Large intestine (tissue), 12 donors: ENCODE data around the gene KRTAP9-1. TPM values are rescaled to one million over a fixed set of nuclear protein-coding genes. Genes with fewer than 3 reads are reported as not detected.
"Not testable (repeated sequence)": the region's sequence is repeated elsewhere in the genome, so short reads cannot be mapped to it uniquely, and the experiment has no call there.

ENCODE experiments used
- DNase-seq, 2 donors: peaks; one replicate each; pipeline versions ENCODE4 v3.0.0 to v3.0.0-alpha.2; 2013
- H3K27ac ChIP-seq: one replicate; pipeline ENCODE4 v1.5.1; 2013; ENCODE audit warnings: low read length
- H3K27me3 ChIP-seq: 2 replicates; pipeline ENCODE4 v1.6.1; 2013; ENCODE audit warnings: low read length; ENCODE audit not compliant: control insufficient read depth, insufficient read depth
- H3K36me3 ChIP-seq: 2 replicates; pipeline ENCODE4 v1.6.1; 2013; ENCODE audit warnings: low read length; ENCODE audit not compliant: control insufficient read depth, insufficient read depth
- H3K4me1 ChIP-seq: one replicate; pipeline ENCODE4 v1.6.1; 2013; ENCODE audit warnings: low read length; ENCODE audit not compliant: control insufficient read depth, insufficient read depth
- H3K4me3 ChIP-seq: one replicate; pipeline ENCODE4 v1.5.1; 2013; ENCODE audit warnings: low read length
- H3K9me3 ChIP-seq: one replicate; pipeline ENCODE4 v1.6.1; 2013; ENCODE audit warnings: mild to moderate bottlenecking, low read depth, low read length, moderate library complexity; ENCODE audit not compliant: control insufficient read depth
- WGBS: methylation state at CpG from one replicate; pipeline ENCODE4 v1.1.5; 2013; ENCODE audit warnings: low lambda C conversion rate; ENCODE audit not compliant: insufficient coverage; 5-methylcytosine and 5-hydroxymethylcytosine counted together
- long read RNA-seq, 11 donors: transcript quantifications; one replicate each; lab custom pipeline, GENCODE V29; 2026
- polyA plus RNA-seq: library from polyadenylated mRNA; unstranded; fragments of 120-200 nt; gene quantifications from one replicate; pipeline ENCODE4 v1.2.1, GENCODE V29; 2013

KRTAP9-1 gene, protein sequence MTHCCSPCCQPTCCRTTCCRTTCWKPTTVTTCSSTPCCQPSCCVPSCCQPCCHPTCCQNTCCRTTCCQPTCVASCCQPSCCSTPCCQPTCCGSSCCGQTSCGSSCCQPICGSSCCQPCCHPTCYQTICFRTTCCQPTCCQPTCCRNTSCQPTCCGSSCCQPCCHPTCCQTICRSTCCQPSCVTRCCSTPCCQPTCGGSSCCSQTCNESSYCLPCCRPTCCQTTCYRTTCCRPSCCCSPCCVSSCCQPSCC
- polyA plus RNA-seq = not detected
- long read RNA-seq, donor 1 = 0 reads
- long read RNA-seq, donor 2 = 0 reads
- long read RNA-seq, donor 3 = 0 reads
- long read RNA-seq, donor 4 = 0 reads
- long read RNA-seq, donor 5 = 0 reads
- long read RNA-seq, donor 6 = 0 reads
- long read RNA-seq, donor 7 = 0 reads
- long read RNA-seq, donor 8 = 0 reads
- long read RNA-seq, donor 9 = 0 reads
- long read RNA-seq, donor 10 = 0 reads
- long read RNA-seq, donor 11 = 0 reads

DNA sequence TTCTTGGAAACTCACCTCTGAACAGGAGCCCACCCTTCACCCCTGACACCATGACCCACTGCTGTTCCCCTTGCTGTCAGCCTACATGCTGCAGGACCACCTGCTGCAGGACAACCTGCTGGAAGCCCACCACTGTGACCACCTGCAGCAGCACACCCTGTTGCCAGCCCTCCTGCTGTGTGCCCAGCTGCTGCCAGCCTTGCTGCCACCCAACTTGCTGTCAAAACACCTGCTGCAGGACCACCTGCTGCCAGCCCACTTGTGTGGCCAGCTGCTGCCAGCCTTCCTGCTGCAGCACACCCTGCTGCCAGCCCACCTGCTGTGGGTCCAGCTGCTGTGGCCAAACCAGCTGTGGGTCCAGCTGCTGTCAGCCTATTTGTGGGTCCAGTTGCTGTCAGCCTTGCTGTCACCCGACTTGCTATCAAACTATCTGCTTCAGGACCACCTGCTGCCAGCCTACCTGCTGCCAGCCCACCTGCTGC lies at the start of gene KRTAP9-1:
Gene KRTAP9-1 (plus strand): TSS at position 51 of the 482 bp plus-strand sequence. CDS start 0 bp downstream, at position 51.
- H3K4me3 ChIP-seq, DNase-seq, H3K4me1 ChIP-seq, H3K9me3 ChIP-seq, H3K27ac ChIP-seq, H3K36me3 ChIP-seq: not testable (repeated sequence)
- WGBS = no CpG with 5 or more reads among the region's 1 CpG
- H3K27me3 ChIP-seq = peaks cover 31% of the 10 kb centered on the region

DNA sequence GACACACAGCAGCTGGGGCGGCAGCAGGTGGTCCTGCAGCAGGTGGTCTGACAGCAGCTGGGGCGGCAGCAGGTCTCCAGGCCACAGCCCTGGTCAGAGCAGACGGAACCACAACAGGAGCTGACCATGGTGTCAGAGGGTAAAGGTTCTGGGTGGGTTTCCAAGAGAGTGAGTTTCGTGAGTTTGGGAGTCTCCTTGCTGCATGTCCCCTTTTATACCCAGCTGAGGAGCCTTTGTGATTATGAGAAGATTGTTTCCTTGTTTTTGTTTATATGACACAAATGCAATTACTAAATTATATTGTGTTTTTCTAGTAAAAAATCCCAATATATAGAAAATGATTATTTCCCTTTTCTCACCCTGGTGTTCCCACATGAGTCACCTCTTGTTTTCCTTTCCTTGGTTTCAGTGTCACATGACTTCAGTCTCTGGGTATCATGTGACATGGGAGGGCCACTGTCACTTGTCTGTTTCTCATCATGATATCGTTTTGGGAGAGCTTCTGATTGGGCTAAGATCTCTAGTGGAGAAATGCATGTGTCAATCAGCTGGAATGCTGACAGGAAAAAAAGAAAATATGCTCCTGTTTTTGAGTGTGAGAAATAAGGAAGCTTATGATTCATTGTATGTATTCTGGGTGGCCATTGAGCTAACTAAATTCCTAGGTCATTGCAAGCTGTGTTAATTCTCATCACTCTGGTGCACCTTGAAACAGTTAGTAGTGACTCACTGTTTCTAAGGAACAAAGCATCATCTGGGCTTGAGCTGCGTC lies 49.1 kb upstream of the KRTAP9-1 start, which contains the start of gene KRTAP4-6:
Gene KRTAP4-6 (minus strand): TSS at position 185 of the 772 bp plus-strand sequence. CDS start 57 bp downstream, at position 128.
- no peak within 1 kb of the TSS for H3K4me3 ChIP-seq
- no peak within 1 kb of the TSS for H3K27ac ChIP-seq
- no peaks in the 10 kb centered on the region for H3K36me3 ChIP-seq
- WGBS = 100% methylated on average over 1 of the region's 6 CpGs
- no peaks in the 10 kb centered on the region for H3K27me3 ChIP-seq
- no peaks in the 10 kb centered on the region for H3K4me1 ChIP-seq
- DNase-seq = no peak
- peaks cover 18% of the 10 kb centered on the region for H3K9me3 ChIP-seq

DNA sequence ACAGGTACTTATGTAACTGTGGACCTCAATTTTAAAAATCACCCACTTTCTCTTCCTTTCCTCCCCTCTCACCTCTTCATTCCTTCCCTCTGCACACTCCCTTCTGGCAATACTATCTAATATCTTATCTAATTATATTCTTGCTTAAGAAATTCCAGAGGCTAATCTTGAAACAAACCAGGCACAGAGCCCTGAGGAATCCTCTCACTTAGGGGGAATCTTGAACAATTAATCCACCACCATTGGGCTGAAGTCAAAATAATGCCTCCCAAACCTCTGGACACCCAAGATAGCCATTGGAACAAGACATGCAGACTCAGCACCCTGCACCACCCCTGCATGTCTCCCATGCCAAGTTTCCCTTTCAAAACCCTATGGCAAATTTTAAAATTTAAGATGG lies 48.3 kb upstream of the KRTAP9-1 start:
- no peak overlapping the region for H3K27ac ChIP-seq
- H3K4me1 ChIP-seq = no peaks in the 10 kb centered on the region

DNA sequence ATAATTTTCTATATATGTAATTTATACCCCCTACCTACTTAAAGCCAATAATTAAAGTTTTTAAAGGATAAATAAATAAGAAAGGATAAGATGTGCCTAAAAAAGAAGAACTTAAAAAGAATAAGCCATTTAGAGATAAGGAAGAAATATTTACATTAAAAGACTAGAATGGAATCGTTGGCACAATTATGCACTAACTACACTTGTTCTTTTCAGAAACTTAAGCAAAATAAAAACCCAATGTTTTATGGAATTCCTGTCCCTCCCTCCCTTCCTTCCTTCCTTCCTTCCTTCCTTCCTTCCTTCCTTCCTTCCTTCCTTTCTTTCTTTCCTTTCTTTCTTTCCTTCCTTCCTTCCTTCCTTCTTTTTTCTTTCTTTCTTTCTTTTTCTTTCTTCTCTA lies 44.8 kb upstream of the KRTAP9-1 start:
- H3K27ac ChIP-seq = no peak overlapping the region
- 100% methylated on average over 1 of the region's 1 CpG for WGBS
- H3K4me3 ChIP-seq = no peak overlapping the region
- H3K36me3 ChIP-seq = no peaks in the 10 kb centered on the region
- H3K27me3 ChIP-seq = peaks cover 3% of the 10 kb centered on the region
- no peaks in the 10 kb centered on the region for H3K4me1 ChIP-seq
- DNase-seq = no peak
- H3K9me3 ChIP-seq = peaks cover 16% of the 10 kb centered on the region

More for the DNA sequence above, 48.3 kb upstream of the KRTAP9-1 start:
- Histone ChIP-seq H3K36me3 (no peaks in the 10 kb centered on the region), H3K4me3 (no peak overlapping the region), H3K9me3 (peaks cover 18% of the 10 kb centered on the region), H3K27me3 (no peaks in the 10 kb centered on the region)
- no peak for DNase-seq

DNA sequence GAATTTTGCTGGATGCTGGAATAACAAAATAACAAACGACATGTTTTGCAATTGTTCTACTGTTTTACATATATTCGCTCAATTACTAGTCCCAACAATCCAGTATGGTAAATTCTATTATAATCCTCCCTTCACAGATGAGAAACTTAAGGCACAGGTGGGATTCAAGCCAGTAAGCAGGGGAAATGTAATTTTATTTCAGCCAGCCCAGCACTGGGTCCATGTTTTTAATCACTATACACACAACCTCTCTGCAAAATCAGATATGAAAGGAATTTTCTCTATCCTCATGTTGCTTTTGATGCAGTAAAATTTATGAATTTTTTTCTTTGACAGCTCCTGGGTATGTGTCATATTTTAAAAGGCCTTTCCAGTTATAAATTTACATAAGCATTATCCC lies 44.4 kb upstream of the KRTAP9-1 start:
- WGBS = 80% methylated on average over 2 of the region's 2 CpGs
- peaks cover 3% of the 10 kb centered on the region for H3K27me3 ChIP-seq
- H3K36me3 ChIP-seq = no peaks in the 10 kb centered on the region
- H3K4me1 ChIP-seq = no peaks in the 10 kb centered on the region
- no peak for DNase-seq
- H3K9me3 ChIP-seq = peaks cover 11% of the 10 kb centered on the region
- no peak overlapping the region for H3K27ac ChIP-seq
- no peak overlapping the region for H3K4me3 ChIP-seq

DNA sequence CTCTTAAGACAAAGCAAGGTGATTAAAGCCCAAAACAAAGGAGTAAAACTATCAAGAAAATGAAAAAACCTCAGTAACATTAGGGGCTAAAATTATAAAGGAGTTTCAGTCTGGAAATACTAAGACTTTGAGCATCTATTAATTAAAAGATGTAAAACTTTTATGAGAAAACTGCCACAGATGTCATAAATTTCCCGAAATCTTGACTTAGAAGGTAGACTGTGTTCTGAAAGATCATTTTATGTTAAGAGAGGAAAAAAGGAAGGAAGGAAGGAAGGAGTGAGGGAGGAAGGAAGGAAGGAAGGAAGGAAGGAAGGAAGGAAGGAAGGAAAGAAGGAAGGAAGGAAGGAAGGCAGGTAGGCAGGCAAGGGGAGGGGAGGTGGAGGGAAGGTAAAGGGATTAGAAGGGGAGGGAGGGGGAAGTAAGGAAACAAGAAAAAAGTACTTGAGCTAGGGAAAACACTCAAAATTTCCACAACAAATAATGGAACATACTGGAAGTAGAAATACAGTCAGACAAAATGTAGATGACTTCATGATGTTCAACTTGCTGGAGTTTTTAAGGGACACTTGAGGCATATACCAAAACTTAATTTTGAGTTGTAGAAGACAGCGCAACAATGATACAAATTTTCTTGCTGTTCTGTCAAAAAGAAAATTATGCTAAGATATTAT lies 42.0 kb upstream of the KRTAP9-1 start:
- no peak overlapping the region for H3K4me3 ChIP-seq
- H3K27ac ChIP-seq = no peak overlapping the region
- H3K27me3 ChIP-seq = peaks cover 3% of the 10 kb centered on the region
- no peak for DNase-seq
- no peaks in the 10 kb centered on the region for H3K36me3 ChIP-seq
- 95% methylated on average over 2 of the region's 2 CpGs for WGBS
- H3K4me1 ChIP-seq = no peaks in the 10 kb centered on the region
- peaks cover 10% of the 10 kb centered on the region for H3K9me3 ChIP-seq

DNA sequence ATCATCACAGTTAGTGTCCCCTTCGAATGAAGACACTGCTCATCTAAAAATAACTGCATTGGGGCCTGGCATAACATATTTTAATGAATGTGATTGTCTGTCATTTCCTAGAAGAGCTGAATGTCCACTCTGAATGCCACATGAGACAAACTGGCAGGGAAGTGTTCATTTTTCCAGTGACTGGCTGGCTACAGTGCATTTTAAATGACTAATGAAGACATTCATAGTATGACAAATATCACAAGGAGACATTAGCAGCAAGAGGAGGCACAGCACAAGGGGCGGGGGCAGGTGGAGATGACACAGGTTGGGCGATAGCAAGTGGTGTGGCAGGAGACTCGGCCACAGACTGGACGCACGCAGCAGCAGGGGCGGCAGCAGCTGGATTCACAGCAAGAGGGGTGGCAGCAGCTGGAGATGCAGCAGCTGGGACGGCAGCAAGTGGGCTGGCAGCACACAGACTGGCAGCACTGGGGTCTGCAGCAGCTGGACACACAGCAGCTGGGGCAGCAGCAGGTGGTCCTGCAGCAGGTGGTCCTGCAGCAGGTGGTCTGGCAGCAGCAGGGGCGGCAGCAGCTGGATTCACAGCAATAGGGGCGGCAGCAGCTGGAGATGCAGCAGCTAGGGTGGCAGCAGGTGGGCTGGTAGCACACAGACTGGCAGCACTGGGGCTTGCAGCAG lies 40.6 kb upstream of the KRTAP9-1 start:
- not testable (repeated sequence) for H3K36me3 ChIP-seq, H3K4me3 ChIP-seq, H3K9me3 ChIP-seq, H3K27ac ChIP-seq, DNase-seq, H3K27me3 ChIP-seq, H3K4me1 ChIP-seq
- WGBS = no CpG with 5 or more reads among the region's 10 CpGs

DNA sequence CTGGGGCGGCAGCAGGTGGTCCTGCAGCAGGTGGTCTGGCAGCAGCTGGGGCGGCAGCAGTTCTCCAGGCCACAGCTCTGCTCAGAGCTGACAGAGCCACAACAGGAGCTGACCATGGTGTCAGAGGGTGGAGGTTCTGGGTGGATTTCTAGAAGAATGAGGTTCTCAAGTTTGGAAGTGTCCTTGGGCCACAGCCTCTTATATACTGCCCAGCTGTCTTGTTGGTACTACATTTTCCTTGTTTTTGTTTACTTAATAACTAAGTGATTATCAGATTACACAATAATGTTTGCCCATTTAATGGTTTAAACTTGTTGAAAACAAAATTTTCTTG lies 40.1 kb upstream of the KRTAP9-1 start, which contains the start of gene KRTAP4-5:
Gene KRTAP4-5 (minus strand): TSS at position 174 of the 334 bp plus-strand sequence. CDS start 58 bp downstream, at position 116.
- peaks cover 3% of the 10 kb centered on the region for H3K9me3 ChIP-seq
- no CpG with 5 or more reads among the region's 2 CpGs for WGBS
- no peak within 1 kb of the TSS for H3K27ac ChIP-seq

DNA sequence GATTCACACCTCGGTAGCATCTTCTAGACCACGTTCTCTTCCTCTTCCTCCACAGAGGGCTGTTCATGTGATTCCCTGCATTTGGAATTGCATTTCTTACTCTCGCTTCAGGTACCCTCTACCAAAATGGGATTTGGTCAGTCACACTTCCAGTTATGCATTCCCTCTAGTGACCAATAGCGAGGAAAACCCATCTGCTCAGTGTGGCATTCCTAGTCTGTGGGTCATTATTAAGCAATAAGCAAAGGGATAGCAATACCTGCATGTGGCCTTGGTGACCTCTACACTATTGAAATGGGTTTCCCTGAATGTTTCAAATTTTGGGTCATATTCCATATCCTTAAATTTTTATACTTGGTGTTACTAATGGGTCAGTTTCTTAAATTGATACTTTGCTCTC lies 39.7 kb upstream of the KRTAP9-1 start:
- no peaks in the 10 kb centered on the region for H3K4me1 ChIP-seq
- no peaks in the 10 kb centered on the region for H3K9me3 ChIP-seq
- no peak for DNase-seq
- WGBS = 90% methylated on average over 2 of the region's 4 CpGs
- H3K27me3 ChIP-seq = peaks cover 3% of the 10 kb centered on the region
- H3K4me3 ChIP-seq = no peak overlapping the region
- no peak overlapping the region for H3K27ac ChIP-seq
- no peaks in the 10 kb centered on the region for H3K36me3 ChIP-seq

More for the DNA sequence above, 40.1 kb upstream of the KRTAP9-1 start, which contains the start of gene KRTAP4-5:
- H3K4me1 ChIP-seq = no peaks in the 10 kb centered on the region
- H3K4me3 ChIP-seq = no peak within 1 kb of the TSS
- H3K27me3 ChIP-seq = peaks cover 3% of the 10 kb centered on the region
- no peak for DNase-seq
- no peaks in the 10 kb centered on the region for H3K36me3 ChIP-seq
